Adrenal gland (tissue), 12 donors: ENCODE results near the gene CPLX4. TPM values are rescaled to one million over a fixed set of nuclear protein-coding genes. Genes with fewer than 3 reads are reported as not detected.
A peak's percentile ranks its signal among the peaks of the same experiment; 100 is the strongest.

Experiments used
- DNase-seq, 7 donors: peaks; one replicate each; pipeline ENCODE4 v3.0.0-alpha.2; 2019 to 2020
- H3K27ac ChIP-seq, 5 donors: fragments of 200-600 bp; sonication (generic) in 4 of 5; 1 replicate in 3 of 5; 2 replicates in 2 of 5; pipeline versions ENCODE4 v1.5.1 to v1.8.0; 2016 to 2020; ENCODE audit warnings: mild to moderate bottlenecking in 1 of 5
- H3K27me3 ChIP-seq: fragments of 200-600 bp; 2 replicates; pipeline ENCODE4 v1.8.0; 2021
- H3K36me3 ChIP-seq, 2 donors: fragments of 200-600 bp; replicated peaks in 1 of 2; 1 replicate in 1 of 2; 2 replicates in 1 of 2; pipeline versions ENCODE4 v1.5.1 to v1.8.0; 2018 to 2022
- H3K4me1 ChIP-seq, 2 donors: fragments of 200-600 bp; replicated peaks in 1 of 2; 1 replicate in 1 of 2; 2 replicates in 1 of 2; pipeline versions ENCODE4 v1.5.1 to v1.8.0; 2018 to 2021
- H3K4me3 ChIP-seq, 4 donors: fragments of 200-600 bp; sonication (generic) in 3 of 4; one replicate each; pipeline ENCODE4 v1.5.1; 2016 to 2018
- H3K9me3 ChIP-seq, 3 donors: fragments of 200-600 bp; sonication (generic) in 1 of 3; replicated peaks in 1 of 3; 1 replicate in 2 of 3; 2 replicates in 1 of 3; pipeline versions ENCODE4 v1.5.1 to v1.8.0; 2016 to 2021
- CTCF ChIP-seq, 6 experiments: fragments of 450-650 bp in 4 of 6; fragments of 200-600 bp in 2 of 6; sonication (generic) in 1 of 6; IDR thresholded peaks; 1 replicate in 5 of 6; 2 replicates in 1 of 6; pipeline versions ENCODE4 v1.5.1 to v1.8.0; 2016 to 2021; ENCODE audit warnings: antibody characterized with exemption in 6 of 6, mild to moderate bottlenecking in 2 of 6, moderate library complexity in 1 of 6
- POLR2A ChIP-seq, 2 donors: fragments of 450-650 bp; IDR thresholded peaks; one replicate each; pipeline ENCODE4 v1.6.1; 2017; ENCODE audit warnings: antibody characterized with exemption in 2 of 2, mild to moderate bottlenecking in 2 of 2, moderate library complexity in 1 of 2
- WGBS, 4 donors: extraction: QIAGEN DNeasy Blood & Tissue Kit in 2 of 4; methylation state at CpG; one replicate each; pipeline versions ENCODE4 v1.1.5 to v1.1.7; 2013 to 2017; 5-methylcytosine and 5-hydroxymethylcytosine counted together
- intact Hi-C, 2 donors: fragments of 100-400 bp; cut with DNase I; formaldehyde crosslinking; loops; one replicate each; pipeline versions ENCODE4 v1.14.1 to v1.15.0; 2022 to 2023
- polyA plus RNA-seq, 3 donors: library from polyadenylated mRNA; stranded (reverse); fragments of 200-250 nt in 2 of 3; fragments of 350-450 nt in 1 of 3; fragmentation: Illumina TruSeq in 1 of 3; extraction: RNeasy Lipid Tissue Mini Kit (QIAGEN cat#74804) in 1 of 3; gene quantifications; one replicate each; pipeline ENCODE4 v1.2.3, GENCODE V29; 2013 to 2014
- total RNA-seq, 9 donors: library from RNA; depleted of rRNA in 4 of 9; stranded (reverse); fragments of >200 nt in 4 of 9; fragments of 120-200 nt in 1 of 9; fragmentation: NEBNext Ultra II Directional in 1 of 9; extraction: Animal tissue kit (Norgen Biotek cat#: 25700) in 1 of 9; gene quantifications; one replicate each; pipeline versions ENCODE4 v1.1.0 to v1.2.4, GENCODE V29; 2013 to 2023
- donor health status: healthy with polysubstance abuse.
- donor health status: Bipolar disorder and iron deficiency.
- donor health status: DM: yes; HTN: yes; CAD: no.
- donor health status: DM: no; HTN: no; CAD: no.
- donor health status: DM: no; HTN: no; CAD: no.
- donor health status: DM: yes; HTN: yes; CAD: no.

The CPLX4 gene
- total and polyA plus RNA-seq, 12 donors: 0.11 TPM; not detected in 11

- WGBS, 4 donors: 16 to 27% (median 25%) methylated on average over 18 of the region's 18 CpGs
- Histone ChIP-seq H3K27me3 (peaks cover 67% of the 10 kb centered on the region), H3K4me1 (peaks cover 0 to 19% of the 10 kb centered on the region in 2 donors), H3K9me3 (no peaks in the 10 kb centered on the region), H3K27ac (no peak overlapping the region), H3K36me3 (no peaks in the 10 kb centered on the region), H3K4me3 (no peak overlapping the region)
- intact Hi-C loops: no loop called here
- TF ChIP-seq CTCF (IDR thresholded peaks at IDR 0.05) (no peak), POLR2A (IDR thresholded peaks at IDR 0.05) (no peak)
- DNase-seq: no peak
Measured at GRCh38 chr18:59274533-59274928, 43.9 kb downstream of the CPLX4 start.

- no peak for TF ChIP-seq CTCF (IDR thresholded peaks at IDR 0.05)
- no peak for TF ChIP-seq POLR2A (IDR thresholded peaks at IDR 0.05)
- DNase-seq: no peak
- Histone ChIP-seq H3K36me3 (no peaks in the 10 kb centered on the region), H3K27ac (no peak overlapping the region), H3K4me3 (peak overlapping the region in 1 of 4 donors; percentile 46), H3K9me3 (no peaks in the 10 kb centered on the region), H3K27me3 (peaks cover 73% of the 10 kb centered on the region), H3K4me1 (peaks cover 0 to 19% of the 10 kb centered on the region in 2 donors)
- WGBS, 4 donors: 2 to 6% (median 4%) methylated on average over 27 to 48 of the region's 48 CpGs
- intact Hi-C loops: no loop called here
Measured at GRCh38 chr18:59273759-59274532, 44.5 kb downstream of the CPLX4 start.

DNA sequence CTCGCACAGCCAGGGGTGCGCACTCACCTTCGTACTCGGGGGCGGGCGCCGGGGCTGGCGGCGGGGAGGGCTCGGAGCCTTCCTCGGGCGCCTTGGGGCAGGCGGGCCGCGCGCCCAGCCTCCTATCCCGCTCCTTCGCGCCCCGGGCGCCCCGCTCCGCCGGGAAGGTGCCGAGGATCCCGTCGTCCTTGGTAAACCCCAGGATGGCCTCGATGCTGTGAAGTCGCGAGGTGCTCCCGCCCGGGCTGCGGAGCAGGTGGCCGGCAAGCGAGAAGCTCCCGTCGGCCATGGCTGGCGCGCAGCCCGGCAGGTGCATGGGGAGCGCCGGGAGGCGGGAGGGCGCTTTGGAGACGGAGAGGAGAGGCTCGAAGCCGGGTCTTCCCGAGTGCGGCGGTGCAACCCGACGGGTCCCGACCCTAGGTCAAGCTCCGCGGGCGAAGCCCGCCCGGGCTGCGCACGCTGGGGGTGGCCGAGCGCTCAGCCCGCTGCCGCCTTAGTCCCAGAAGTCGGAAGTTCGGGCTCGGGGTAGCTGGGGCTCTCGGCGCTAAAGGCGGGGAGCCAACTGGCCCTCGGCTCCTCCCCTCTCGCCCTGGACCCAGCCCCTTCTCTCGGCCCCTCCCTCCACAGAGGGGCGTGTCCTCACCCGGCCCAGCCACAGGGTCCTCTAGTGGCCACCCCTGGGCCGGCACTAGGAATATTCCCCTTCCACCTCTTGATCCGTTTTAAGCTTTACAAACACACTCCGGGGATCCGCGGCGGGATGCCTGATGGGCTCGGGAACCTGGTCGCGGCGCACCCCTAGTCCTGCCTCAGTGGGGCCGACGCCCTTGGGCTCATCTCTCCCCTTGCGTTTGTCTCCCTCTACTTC lies 45.3 kb downstream of the CPLX4 start, which contains the start of gene RAX:
Gene RAX, minus strand, starts transcription at position 564 of the 868 bp plus-strand sequence. Its CDS starts 248 bp downstream, at position 316.
- peak in 1 of 7 donors; percentile 22 for DNase-seq
- Histone ChIP-seq H3K9me3 (no peaks in the 10 kb centered on the region), H3K27ac (no peak within 1 kb of the TSS), H3K4me1 (peaks cover 0 to 19% of the 10 kb centered on the region in 2 donors), H3K27me3 (peaks cover 81% of the 10 kb centered on the region), H3K4me3 (peak within 1 kb of the TSS in 2 of 4 donors; percentile 4 to 46), H3K36me3 (no peaks in the 10 kb centered on the region)
- intact Hi-C loops: no loop called here
- no peak for TF ChIP-seq CTCF (IDR thresholded peaks at IDR 0.05)
- WGBS, 4 donors: 0 to 3% (median 2%) methylated on average over 10 to 88 of the region's 88 CpGs

GRCh38 chr18:59272221-59272888 lies 46.1 kb downstream of the CPLX4 start:
- peaks cover 88% of the 10 kb centered on the region for H3K27me3 ChIP-seq
- intact Hi-C loops: no loop called here
- no peak overlapping the region for H3K27ac ChIP-seq
- H3K36me3 ChIP-seq: no peaks in the 10 kb centered on the region
- peak in 1 of 7 donors; percentile 13 for DNase-seq
- no peaks in the 10 kb centered on the region for H3K9me3 ChIP-seq
- peak overlapping the region in 2 of 4 donors; percentile 4 to 46 for H3K4me3 ChIP-seq
- 2 to 9% (median 3%) methylated on average over 11 to 52 of the region's 52 CpGs for WGBS, 4 donors
- no peak for TF ChIP-seq POLR2A (IDR thresholded peaks at IDR 0.05)
- TF ChIP-seq CTCF (IDR thresholded peaks at IDR 0.05): no peak
- peaks cover 0 to 19% of the 10 kb centered on the region in 2 donors for H3K4me1 ChIP-seq
